K562 (cell line): Measurements from ENCODE around the gene CNPY2. TPM values are rescaled to one million over a fixed set of nuclear protein-coding genes. Genes with fewer than 3 reads are reported as not detected.

ENCODE experiments used
- CUX1 ChIP-seq: fragments of 200-800 bp; sonication (Bioruptor generic); IDR thresholded peaks from 2 replicates; pipeline ENCODE4 v1.6.1; 2016; ENCODE audit warnings: missing genetic modification characterization, missing compliant biosample characterization
- MGA ChIP-seq: fragments of 450-650 bp; IDR thresholded peaks from 2 replicates; pipeline ENCODE4 v1.6.1; 2016; ENCODE audit warnings: mild to moderate bottlenecking, moderate library complexity
- RNF2 ChIP-seq: sonication (generic); IDR thresholded peaks from 2 replicates; pipeline ENCODE4 v1.6.1; 2016
- SMAD2 ChIP-seq: fragments of 150-350 bp; IDR thresholded peaks from 2 replicates; pipeline ENCODE4 v1.6.1; 2014; ENCODE audit warnings: low read depth, mild to moderate bottlenecking, low read length
- ZNF398 ChIP-seq: fragments of 250-450 bp; sonication (Bioruptor Pico); IDR thresholded peaks from 2 replicates; pipeline ENCODE4 v1.8.0; 2021; ENCODE audit warnings: moderate library complexity, mild to moderate bottlenecking, inconsistent platforms
- ZNF408 ChIP-seq: fragments of 250-450 bp; sonication (Bioruptor Pico); IDR thresholded peaks from 2 replicates; pipeline ENCODE4 v1.4.0; 2020; ENCODE audit warnings: low read depth, mild to moderate bottlenecking, moderate library complexity
- ZNF707 ChIP-seq: fragments of 250-450 bp; sonication (Bioruptor Pico); conservative IDR thresholded peaks from 2 replicates; pipeline ENCODE4 v1.8.0; 2022; ENCODE audit warnings: inconsistent platforms, mild to moderate bottlenecking, moderate library complexity
- polyA plus RNA-seq, 8 experiments: library from polyadenylated mRNA; depleted of rRNA in 4 of 8; stranded (reverse) in 5 of 8; unstranded in 3 of 8; fragments of >200 nt; fragmentation: Nextera tagmentation in 2 of 8; fragmentation: Illumina TruSeq in 1 of 8; extraction: Ambion mirVana in 2 of 8; extraction: Trizol in 1 of 8; gene quantifications; 2 replicates each; pipeline versions ENCODE4 v1.2.1 to v1.2.3, GENCODE V29; 2011 to 2014; ENCODE audit warnings: inconsistent platforms in 1 of 8, missing spikeins in 1 of 8
- total RNA-seq, 7 experiments: library from RNA; depleted of rRNA in 6 of 7; stranded (reverse); fragments of >200 nt in 6 of 7; fragmentation: Illumina TruSeq in 2 of 7; extraction: Trizol in 2 of 7; gene quantifications; 2 replicates each; pipeline versions ENCODE4 v1.2.1 to v1.2.3, GENCODE V29; 2011 to 2021; ENCODE audit warnings: low replicate concordance in 1 of 7

The CNPY2 gene
- total and polyA plus RNA-seq, 9 of the 15 experiments (the other 6 are each of a cell fraction or from before 2014, with no cell fraction given) = 33.8 to 190 (median 138) TPM

GRCh38 chr12:56266693-56267442 lies 48.9 kb downstream of the CNPY2 start, which contains the start of gene COQ10A (continued):
- TF ChIP-seq MGA (peak; percentile 38; the same call in 1 of the 2 replicates), SMAD2 (no peak), CUX1 (no peak), ZNF398 (CRISPR knock-in tag) (no peak), ZNF408 (CRISPR knock-in tag) (no peak), ZNF707 (no peak), RNF2 (no peak)
